IMR-90 (cell line): ENCODE measurements around the gene RBMS2. TPM values are rescaled to one million over a fixed set of nuclear protein-coding genes. Genes with fewer than 3 reads are reported as not detected.
A peak's percentile ranks its signal among the peaks of the same experiment; 100 is the strongest.

Source experiments
- ATAC-seq: fragments of 200-7000 bp; cut with Tn5 transposase; 2 replicates; pipeline ENCODE4 v1.9.1; 2020; ENCODE audit warnings: low read depth, mild to moderate bottlenecking, moderate library complexity
- BruUV-seq: library from RNA; stranded (reverse); fragments of 400-500 nt; replicated peaks from 2 replicates; lab custom pipeline; 2021; lab: Mats Ljungman, UMichigan
- CTCF ChIA-PET: fragments of 300-600 bp; formaldehyde crosslinking; extraction: SDS; loops from one replicate; lab custom pipeline; 2021; ENCODE audit warnings: antibody characterized with exemption; lab: Yijun Ruan, JAX
- POLR2A ChIA-PET: fragments of 300-600 bp; sonication (Branson Sonifier 250); formaldehyde crosslinking; loops from one replicate; lab custom pipeline; 2022; ENCODE audit warnings: antibody characterized with exemption; ENCODE audit not compliant: unreplicated experiment; lab: Charles Lee
- DNase-seq: peaks from one replicate; pipeline ENCODE4 v3.0.0; 2013
- H2AFZ ChIP-seq: replicated peaks from 2 replicates; pipeline ENCODE3; 2013; ENCODE audit warnings: low read length, mild to moderate bottlenecking; ENCODE audit not compliant: poor library complexity
- H2AK5ac ChIP-seq: 2 replicates; pipeline ENCODE4 v1.6.1; 2013; ENCODE audit warnings: low read depth, low read length, inconsistent platforms
- H2AK9ac ChIP-seq: replicated peaks from 2 replicates; pipeline ENCODE3; 2013; ENCODE audit warnings: mild to moderate bottlenecking, low read depth, low read length, moderate library complexity; ENCODE audit not compliant: poor library complexity
- H2BK120ac ChIP-seq: 2 replicates; pipeline ENCODE4 v1.6.1; 2013; ENCODE audit warnings: low read depth, low read length, inconsistent platforms
- H2BK15ac ChIP-seq: 3 replicates; pipeline ENCODE4 v1.6.1; 2013; ENCODE audit warnings: low read depth, low read length, inconsistent platforms
- H2BK20ac ChIP-seq: 2 replicates; pipeline ENCODE4 v1.6.1; 2013; ENCODE audit warnings: low read depth, mild to moderate bottlenecking, inconsistent platforms, low read length, moderate library complexity
- H2BK5ac ChIP-seq: 2 replicates; pipeline ENCODE4 v1.6.1; 2013; ENCODE audit warnings: mild to moderate bottlenecking, low read depth, low read length, inconsistent platforms; ENCODE audit not compliant: poor library complexity, severe bottlenecking
- H3K14ac ChIP-seq: replicated peaks from 2 replicates; pipeline ENCODE4 v1.6.1; 2013; ENCODE audit warnings: low read depth, low read length, inconsistent platforms
- H3K18ac ChIP-seq: 2 replicates; pipeline ENCODE4 v1.6.1; 2013; ENCODE audit warnings: low read depth, low read length, control low read depth
- H3K23ac ChIP-seq: 2 replicates; pipeline ENCODE4 v1.6.1; 2013; ENCODE audit warnings: low read depth, low read length, inconsistent platforms
- H3K27ac ChIP-seq: 2 replicates; pipeline ENCODE4 v1.5.1; 2013; ENCODE audit warnings: mild to moderate bottlenecking, control low read depth, low read length; ENCODE audit not compliant: insufficient read depth
- H3K27me3 ChIP-seq: 2 replicates; pipeline ENCODE4 v1.6.1; 2013; ENCODE audit warnings: low read length; ENCODE audit not compliant: control insufficient read depth, insufficient read depth
- H3K36me3 ChIP-seq: 2 replicates; pipeline ENCODE4 v1.6.1; 2013; ENCODE audit warnings: low read length, mixed read lengths; ENCODE audit not compliant: control insufficient read depth, insufficient read depth
- H3K4ac ChIP-seq: 2 replicates; pipeline ENCODE4 v1.6.1; 2013; ENCODE audit warnings: low read depth, low read length, inconsistent platforms
- H3K4me1 ChIP-seq: 2 replicates; pipeline ENCODE4 v1.6.1; 2013; ENCODE audit warnings: low read length, mixed read lengths; ENCODE audit not compliant: control insufficient read depth, insufficient read depth
- H3K4me2 ChIP-seq: 2 replicates; pipeline ENCODE4 v1.6.1; 2013; ENCODE audit warnings: low read depth, mild to moderate bottlenecking, control low read depth, low read length, moderate library complexity
- H3K4me3 ChIP-seq: 2 replicates; pipeline ENCODE4 v1.5.1; 2013; ENCODE audit warnings: low read depth, mild to moderate bottlenecking, control low read depth, low read length, moderate library complexity; ENCODE audit not compliant: insufficient read depth
- H3K56ac ChIP-seq: 2 replicates; pipeline ENCODE4 v1.6.1; 2013; ENCODE audit warnings: low read length, inconsistent platforms; ENCODE audit not compliant: insufficient read depth; ENCODE audit errors: extremely low read depth
- H3K79me1 ChIP-seq, 2 experiments: 2 replicates each; pipeline ENCODE4 v1.6.1; 2013; ENCODE audit warnings: low read length in 2 of 2, inconsistent platforms in 1 of 2, low read depth in 1 of 2
- H3K9ac ChIP-seq: 2 replicates; pipeline ENCODE4 v1.6.1; 2013; ENCODE audit warnings: low read depth, low read length, control low read depth
- H3K9me1 ChIP-seq: 2 replicates; pipeline ENCODE4 v1.6.1; 2013; ENCODE audit warnings: low read length, inconsistent platforms; ENCODE audit not compliant: insufficient read depth
- H3K9me3 ChIP-seq: 2 replicates; pipeline ENCODE4 v1.6.1; 2013; ENCODE audit warnings: low read length; ENCODE audit not compliant: control insufficient read depth, insufficient read depth
- H4K20me1 ChIP-seq: 2 replicates; pipeline ENCODE4 v1.6.1; 2013; ENCODE audit warnings: low read length, inconsistent platforms; ENCODE audit not compliant: insufficient read depth
- H4K5ac ChIP-seq: 2 replicates; pipeline ENCODE4 v1.6.1; 2013; ENCODE audit warnings: mild to moderate bottlenecking, low read depth, low read length, control low read depth
- H4K8ac ChIP-seq, 2 experiments: 2 replicates each; pipeline ENCODE4 v1.6.1; 2013; ENCODE audit warnings: low read depth in 2 of 2, low read length in 2 of 2, control low read depth in 1 of 2, inconsistent platforms in 1 of 2
- H4K91ac ChIP-seq: 2 replicates; pipeline ENCODE4 v1.6.1; 2013; ENCODE audit warnings: low read depth, low read length, inconsistent platforms; ENCODE audit not compliant: insufficient read depth
- CHD1 ChIP-seq: IDR thresholded peaks from 2 replicates; pipeline ENCODE4 v1.6.1; 2012; ENCODE audit warnings: low read depth, low read length, improper control_type of control experiment
- RFX5 ChIP-seq: IDR thresholded peaks from 2 replicates; pipeline ENCODE4 v1.8.0; 2012; ENCODE audit warnings: low read depth, mild to moderate bottlenecking, low read length, moderate library complexity
- SMC3 ChIP-seq: fragments of 150-350 bp; IDR thresholded peaks from 2 replicates; pipeline ENCODE4 v1.6.1; 2016; ENCODE audit warnings: low read depth, mild to moderate bottlenecking, antibody characterized with exemption, low read length, moderate library complexity
- WGBS, 2 experiments: methylation state at CpG; one replicate each; pipeline versions ENCODE4 v1.1.5 to v1.1.7; 2013; ENCODE audit warnings: missing lambda C conversion rate in 2 of 2; ENCODE audit not compliant: insufficient read length in 1 of 2; ENCODE audit errors: extremely low coverage in 2 of 2; 5-methylcytosine and 5-hydroxymethylcytosine counted together
- dilution Hi-C: fragments of 300-500 bp; cut with HindIII; formaldehyde crosslinking; loops from one replicate; pipeline ENCODE4 v1.14.3; 2018; ENCODE audit warnings: low sequenced_read_pairs; ENCODE audit not compliant: unreplicated experiment
- in situ Hi-C: fragments of 300-500 bp; cut with MboI; formaldehyde crosslinking; loops from 3 replicates; pipeline ENCODE4 v1.14.3; 2019; ENCODE audit warnings: low sequenced_read_pairs, inconsistent platforms, mixed read lengths
- intact Hi-C: fragments of 100-400 bp; cut with micrococcal nuclease; formaldehyde crosslinking; loops from 2 replicates; pipeline ENCODE4 v1.10.0; 2022
- polyA plus RNA-seq, 3 experiments: library from polyadenylated mRNA; depleted of rRNA; stranded (reverse); fragments of >200 nt; gene quantifications; 2 replicates each; pipeline ENCODE4 v1.2.3, GENCODE V29; 2012; ENCODE audit warnings: low replicate concordance in 1 of 3
- total RNA-seq: library from RNA; depleted of rRNA; stranded (reverse); fragments of >200 nt; gene quantifications from 2 replicates; pipeline ENCODE4 v1.2.3, GENCODE V29; 2012

Gene RBMS2
- total and polyA plus RNA-seq, 2 of the 4 experiments (the other 2 are of a cell fraction): 38.0 to 43.6 TPM

- Histone ChIP-seq H3K27ac (peak overlapping the region; percentile 57; the same call in 1 of the 2 replicates), H2BK5ac (peak overlapping the region; percentile 56), H2AK5ac (peak overlapping the region; percentile 59), H4K8ac (peak overlapping the region in 1 of 2 experiments; percentile 73; a peak in 2 of 4 replicates), H3K9ac (peak overlapping the region; percentile 31; the same call in 1 of the 2 replicates), H4K20me1 (peaks cover 12% of the 10 kb centered on the region; the same call in 1 of the 2 replicates), H3K4me2 (peak overlapping the region; percentile 46), H2BK20ac (no peak overlapping the region), H3K36me3 (peaks cover 29% of the 10 kb centered on the region), H3K9me3 (no peaks in the 10 kb centered on the region), H3K9me1 (peaks cover 2% of the 10 kb centered on the region; the same call in 1 of the 2 replicates), H2AFZ (peak overlapping the region; percentile 71), H4K91ac (peak overlapping the region; percentile 41), H4K5ac (peak overlapping the region; percentile 7; the same call in 1 of the 2 replicates), H2BK120ac (peak overlapping the region; percentile 22; the same call in 1 of the 2 replicates), H3K4me1 (peaks cover 10% of the 10 kb centered on the region), H3K14ac (peak overlapping the region; percentile 41), H3K79me1 (peaks cover 32 to 65% of the 10 kb centered on the region in 2 experiments), H3K56ac (peak overlapping the region; percentile 61; the same call in 1 of the 2 replicates), H3K4ac (peak overlapping the region; percentile 42), H2AK9ac (peak overlapping the region; percentile 70), H3K27me3 (no peaks in the 10 kb centered on the region), H2BK15ac (no peak overlapping the region; the same call in 2 of the 3 replicates), H3K18ac (0 out of 2 replicates have a peak overlapping the region, but pooled peaks have one; percentile 0), H3K23ac (no peak overlapping the region), H3K4me3 (no peak overlapping the region)
- in situ Hi-C loops (loop anchor here (5.0 kb wide), 1 partner anchor 43 kb away; the partner anchor contains the start of gene RBMS2), dilution Hi-C loops (no loop called here), intact Hi-C loops (no loop called here)
- ChIA-PET POLR2A (no interaction called here), CTCF (interaction anchor here (1.0 kb wide), 1 partner anchor 71 kb away, joined by 3 read pairs; no protein-coding TSS in a partner anchor)
- ATAC-seq (peak; percentile 82), DNase-seq (peak; percentile 77)
- no peak for TF ChIP-seq CHD1
- TF ChIP-seq SMC3: no peak
- peak; percentile 41; the same call in 1 of the 2 replicates for TF ChIP-seq RFX5
- WGBS, 2 experiments: no CpG with 5 or more reads among the region's 6 CpGs
- BruUV-seq: no TSS peak
These were observed 44.0 kb downstream of the RBMS2 start for GRCh38 chr12:56565510-56566101.
